Subcutaneous abdominal adipose tissue (tissue), 5 donors: ENCODE data around the gene PIK3C2G.

Experiments
- H3K27ac ChIP-seq: one replicate; pipeline ENCODE4 v1.7.0; 2013; ENCODE audit warnings: low read depth, mild to moderate bottlenecking, inconsistent platforms, low read length, moderate library complexity
- H3K27me3 ChIP-seq, 5 donors: one replicate each; pipeline ENCODE4 v1.7.0; 2013; ENCODE audit warnings: low read length in 5 of 5, inconsistent platforms in 1 of 5; ENCODE audit not compliant: control insufficient read depth in 5 of 5, insufficient read depth in 4 of 5
- H3K36me3 ChIP-seq, 5 donors: one replicate each; pipeline ENCODE4 v1.7.0; 2013; ENCODE audit warnings: low read length in 5 of 5; ENCODE audit not compliant: control insufficient read depth in 5 of 5, insufficient read depth in 5 of 5
- H3K4me1 ChIP-seq, 5 donors: one replicate each; pipeline ENCODE4 v1.7.0; 2013; ENCODE audit warnings: low read length in 5 of 5, mild to moderate bottlenecking in 3 of 5, moderate library complexity in 1 of 5; ENCODE audit not compliant: control insufficient read depth in 5 of 5, insufficient read depth in 5 of 5
- H3K4me3 ChIP-seq, 5 donors: one replicate each; pipeline ENCODE4 v1.7.0; 2013; ENCODE audit warnings: low read length in 5 of 5, low read depth in 1 of 5
- H3K9ac ChIP-seq, 5 donors: one replicate each; pipeline ENCODE4 v1.7.0; 2013; ENCODE audit warnings: low read length in 5 of 5, mild to moderate bottlenecking in 4 of 5, moderate library complexity in 3 of 5
- H3K9me3 ChIP-seq, 5 donors: one replicate each; pipeline ENCODE4 v1.7.0; 2013; ENCODE audit warnings: low read length in 5 of 5; ENCODE audit not compliant: control insufficient read depth in 5 of 5
- donor health status: healthy.
- donor health status: healthy.
- donor health status: healthy.
- donor health status: healthy.
- donor health status: healthy.

PIK3C2G gene

DNA sequence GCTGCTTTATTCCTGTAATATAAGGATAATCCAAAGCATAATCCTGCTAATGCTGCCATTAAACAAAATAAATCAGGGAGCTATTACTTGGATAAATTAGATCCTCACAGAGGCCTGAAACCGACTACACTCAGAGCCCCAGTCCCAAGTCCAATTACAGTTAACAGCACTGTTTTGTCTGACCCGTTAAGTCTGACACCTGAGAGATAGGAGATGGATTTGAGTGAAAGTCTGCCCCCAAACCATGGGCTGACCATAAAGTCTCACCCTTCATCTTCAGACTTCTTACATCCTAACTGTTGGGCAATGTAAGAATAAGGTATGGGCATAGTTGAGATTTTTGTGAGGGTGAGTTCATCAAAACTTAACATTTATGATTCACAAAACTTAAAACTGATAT, 294.8 kb downstream of the PIK3C2G start:
- no peak overlapping the region for H3K9ac ChIP-seq
- H3K36me3 ChIP-seq = no peaks in the 10 kb centered on the region
- no peak overlapping the region for H3K27ac ChIP-seq
- H3K4me3 ChIP-seq = no peak overlapping the region
- no peaks in the 10 kb centered on the region for H3K27me3 ChIP-seq
- no peaks in the 10 kb centered on the region for H3K9me3 ChIP-seq
- H3K4me1 ChIP-seq = peaks cover 0 to 8% (median 0%) of the 10 kb centered on the region in 5 donors

DNA sequence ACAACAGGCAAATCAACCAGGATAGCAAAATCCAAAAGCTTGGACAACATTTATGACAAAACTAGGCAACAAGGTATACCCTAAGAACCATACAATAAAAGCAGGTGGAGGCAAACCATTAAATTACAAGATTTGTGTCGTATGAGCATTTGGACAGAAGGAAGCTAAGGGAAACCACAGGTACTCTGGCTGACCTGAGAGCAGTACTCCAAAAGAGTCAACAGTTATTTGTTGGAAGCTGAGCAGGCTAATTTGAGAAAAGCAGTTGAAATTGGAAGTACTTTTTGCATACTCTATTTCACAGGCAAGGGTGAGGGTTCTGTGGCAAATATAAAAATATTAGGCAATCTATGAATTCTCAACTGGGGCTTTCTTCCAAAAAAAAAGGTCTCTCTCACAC, 297.9 kb downstream of the PIK3C2G start:
- Histone ChIP-seq H3K9me3 (no peaks in the 10 kb centered on the region), H3K4me3 (no peak overlapping the region), H3K36me3 (no peaks in the 10 kb centered on the region), H3K9ac (no peak overlapping the region), H3K4me1 (peaks cover 0 to 4% (median 0%) of the 10 kb centered on the region in 5 donors), H3K27me3 (no peaks in the 10 kb centered on the region), H3K27ac (no peak overlapping the region)

DNA sequence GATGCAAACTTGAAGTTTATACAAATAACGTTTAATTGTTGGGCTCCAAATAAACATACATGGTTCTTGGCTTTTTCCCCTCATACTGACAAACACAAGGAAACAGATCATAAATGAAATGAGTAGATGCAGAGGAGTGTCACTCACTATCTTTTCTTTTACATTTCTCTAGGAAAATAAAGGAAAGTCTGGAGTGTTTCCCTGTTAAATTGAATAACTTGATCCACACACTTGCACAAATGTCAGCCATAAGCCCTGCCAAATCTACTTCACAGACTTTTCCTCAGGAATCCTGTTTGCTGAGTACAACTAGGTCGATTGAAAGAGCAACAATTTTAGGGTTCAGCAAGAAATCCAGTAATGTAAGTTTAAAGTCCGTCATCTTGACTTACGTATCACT, 301.2 kb downstream of the PIK3C2G start:
- Histone ChIP-seq H3K27me3 (no peaks in the 10 kb centered on the region), H3K9ac (no peak overlapping the region), H3K4me3 (no peak overlapping the region), H3K9me3 (no peaks in the 10 kb centered on the region), H3K4me1 (peaks cover 0 to 4% (median 0%) of the 10 kb centered on the region in 5 donors), H3K27ac (no peak overlapping the region), H3K36me3 (no peaks in the 10 kb centered on the region)

DNA sequence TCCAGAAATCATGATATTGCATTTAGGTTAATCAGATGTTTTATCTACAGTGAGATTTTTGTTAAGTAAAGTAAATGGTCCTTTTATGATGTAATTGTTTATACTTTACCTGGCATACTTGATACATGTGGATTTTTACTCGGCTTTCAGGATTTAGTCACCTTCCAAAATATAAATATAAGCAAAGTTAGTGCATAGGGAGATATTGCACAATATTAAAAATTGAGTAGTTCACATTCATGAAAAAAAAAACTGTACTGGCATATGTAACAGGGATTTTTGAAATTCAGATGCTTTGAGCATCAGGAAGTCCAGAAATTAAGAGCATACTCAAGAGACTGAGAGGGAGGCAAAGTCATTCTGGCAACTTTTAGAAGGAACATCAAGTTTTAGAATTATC, 303.0 kb downstream of the PIK3C2G start:
- Histone ChIP-seq H3K36me3 (no peaks in the 10 kb centered on the region), H3K27ac (no peak overlapping the region), H3K4me1 (peaks cover 0 to 3% (median 0%) of the 10 kb centered on the region in 5 donors)

DNA sequence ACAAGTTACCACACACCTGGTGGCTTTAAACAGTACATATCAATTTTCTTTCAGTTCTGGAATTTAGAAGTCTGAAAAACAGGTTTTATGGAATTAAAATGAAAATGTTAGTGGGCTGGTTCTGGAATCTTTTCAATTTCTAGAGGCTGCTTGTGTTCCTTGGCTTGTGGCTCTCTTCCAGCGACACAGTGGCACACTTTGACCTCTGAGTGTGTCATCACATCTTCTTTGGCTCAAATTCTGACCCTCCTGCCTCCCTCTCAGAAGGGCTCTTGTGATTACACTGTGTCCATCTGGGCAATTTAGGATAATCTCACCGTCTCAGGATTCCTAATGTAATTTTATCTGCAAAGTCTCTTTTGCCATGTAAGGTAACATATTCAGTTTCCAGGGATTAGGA, 306.5 kb downstream of the PIK3C2G start:
- Histone ChIP-seq H3K27me3 (no peaks in the 10 kb centered on the region), H3K4me3 (no peak overlapping the region), H3K27ac (no peak overlapping the region), H3K9ac (no peak overlapping the region), H3K36me3 (no peaks in the 10 kb centered on the region), H3K4me1 (peaks cover 0 to 2% (median 0%) of the 10 kb centered on the region in 5 donors), H3K9me3 (no peaks in the 10 kb centered on the region)

More for the DNA sequence above, 303.0 kb downstream of the PIK3C2G start:
- Histone ChIP-seq H3K27me3 (no peaks in the 10 kb centered on the region), H3K9me3 (no peaks in the 10 kb centered on the region), H3K4me3 (no peak overlapping the region), H3K9ac (no peak overlapping the region)

DNA sequence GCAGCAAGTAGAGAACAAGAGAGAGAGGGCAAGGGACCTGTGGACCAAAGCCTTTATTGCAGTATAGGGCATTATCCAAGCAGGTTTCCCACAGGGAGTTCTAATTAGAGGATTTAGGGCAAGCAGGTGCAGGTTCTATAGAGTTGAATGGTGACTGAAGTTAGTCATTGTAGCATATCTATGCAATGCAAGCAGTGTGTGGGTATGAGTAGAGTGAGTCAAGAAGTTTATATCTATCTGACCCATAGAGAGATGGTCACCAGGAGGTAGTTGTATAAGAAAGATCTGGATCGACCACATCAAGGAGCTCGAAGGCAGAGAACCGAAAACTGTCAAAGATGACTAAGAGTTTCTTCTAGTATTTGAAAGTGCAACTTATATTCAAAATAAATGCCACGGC, 309.2 kb downstream of the PIK3C2G start:
- H3K27me3 ChIP-seq = no peaks in the 10 kb centered on the region
- H3K27ac ChIP-seq = no peak overlapping the region
- no peak overlapping the region for H3K4me3 ChIP-seq
- peaks cover 0 to 6% (median 0%) of the 10 kb centered on the region in 5 donors for H3K9me3 ChIP-seq
- no peak overlapping the region for H3K9ac ChIP-seq
- peaks cover 0 to 2% (median 0%) of the 10 kb centered on the region in 5 donors for H3K4me1 ChIP-seq
- no peaks in the 10 kb centered on the region for H3K36me3 ChIP-seq

DNA sequence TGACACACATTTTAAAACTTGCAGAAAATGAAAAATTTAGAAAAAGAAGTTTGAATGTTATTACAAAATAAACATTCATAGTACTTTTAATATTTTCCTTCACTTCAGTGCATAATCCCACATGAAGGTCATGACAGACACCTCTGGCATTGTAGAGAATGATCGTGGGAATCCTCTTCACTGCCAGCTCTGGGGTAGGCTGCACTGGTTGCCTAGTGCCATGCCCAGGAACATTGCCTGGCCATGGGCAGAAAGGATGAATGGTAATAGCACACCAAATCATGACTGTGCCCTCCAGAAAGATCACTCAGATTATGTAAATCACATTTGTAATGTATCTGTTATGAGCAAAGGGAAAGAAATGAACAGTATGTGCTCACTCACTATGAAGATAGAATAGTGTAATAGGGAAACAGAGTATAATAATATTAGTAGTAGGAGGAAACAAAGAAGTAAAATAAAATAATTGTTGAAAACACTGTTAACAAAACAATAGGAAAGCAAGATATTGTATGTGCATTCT, 314.8 kb downstream of the PIK3C2G start:
- no peaks in the 10 kb centered on the region for H3K4me1 ChIP-seq
- no peaks in the 10 kb centered on the region for H3K27me3 ChIP-seq
- H3K4me3 ChIP-seq = no peak overlapping the region
- H3K9me3 ChIP-seq = peaks cover 0 to 6% (median 0%) of the 10 kb centered on the region in 5 donors
- H3K9ac ChIP-seq = no peak overlapping the region
- no peak overlapping the region for H3K27ac ChIP-seq
- H3K36me3 ChIP-seq = no peaks in the 10 kb centered on the region

DNA sequence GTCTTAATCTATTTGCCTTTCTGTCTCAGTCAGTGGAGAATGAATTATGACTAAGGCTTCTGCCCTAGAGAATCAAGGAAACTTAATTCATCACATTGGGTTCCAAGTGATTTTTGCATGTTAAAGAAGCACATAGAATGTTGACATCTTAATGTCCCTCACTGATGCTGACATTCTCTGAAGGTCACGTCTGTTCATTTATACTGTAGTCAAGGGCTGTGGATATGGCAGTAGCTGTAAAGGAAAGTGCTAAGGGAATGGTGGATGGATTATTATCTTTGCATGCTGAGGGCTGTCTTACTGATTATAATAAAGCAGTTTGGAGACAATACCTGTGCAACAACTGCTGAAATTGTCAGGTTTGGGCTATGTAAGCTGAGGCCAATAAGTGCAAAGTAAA, 315.3 kb downstream of the PIK3C2G start:
- Histone ChIP-seq H3K9me3 (peaks cover 0 to 6% (median 0%) of the 10 kb centered on the region in 5 donors), H3K9ac (no peak overlapping the region), H3K27me3 (no peaks in the 10 kb centered on the region), H3K36me3 (no peaks in the 10 kb centered on the region), H3K4me3 (no peak overlapping the region), H3K27ac (no peak overlapping the region), H3K4me1 (no peaks in the 10 kb centered on the region)

DNA sequence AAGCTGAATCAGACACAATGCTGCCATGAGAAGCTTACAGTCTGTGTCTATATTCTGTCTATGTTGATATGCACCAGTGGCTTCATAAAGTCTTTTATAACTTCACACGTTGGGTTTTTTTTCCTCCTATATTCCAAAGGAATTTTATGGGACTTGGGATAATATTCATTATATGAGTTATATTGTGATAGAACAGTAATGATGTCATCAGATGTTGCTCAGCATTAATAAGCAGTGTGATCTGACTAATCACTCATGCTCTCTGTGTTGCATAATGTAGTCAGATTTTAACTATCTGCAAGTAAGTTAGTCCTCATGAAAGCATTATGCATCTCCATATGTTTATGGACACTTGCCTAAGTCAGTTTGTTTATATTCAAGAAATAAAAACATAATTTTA, 316.9 kb downstream of the PIK3C2G start:
- H3K27me3 ChIP-seq = no peaks in the 10 kb centered on the region
- no peak overlapping the region for H3K27ac ChIP-seq
- no peaks in the 10 kb centered on the region for H3K4me1 ChIP-seq
- H3K4me3 ChIP-seq = no peak overlapping the region
- H3K9ac ChIP-seq = no peak overlapping the region
- H3K9me3 ChIP-seq = peaks cover 0 to 4% (median 1%) of the 10 kb centered on the region in 5 donors
- H3K36me3 ChIP-seq = no peaks in the 10 kb centered on the region

DNA sequence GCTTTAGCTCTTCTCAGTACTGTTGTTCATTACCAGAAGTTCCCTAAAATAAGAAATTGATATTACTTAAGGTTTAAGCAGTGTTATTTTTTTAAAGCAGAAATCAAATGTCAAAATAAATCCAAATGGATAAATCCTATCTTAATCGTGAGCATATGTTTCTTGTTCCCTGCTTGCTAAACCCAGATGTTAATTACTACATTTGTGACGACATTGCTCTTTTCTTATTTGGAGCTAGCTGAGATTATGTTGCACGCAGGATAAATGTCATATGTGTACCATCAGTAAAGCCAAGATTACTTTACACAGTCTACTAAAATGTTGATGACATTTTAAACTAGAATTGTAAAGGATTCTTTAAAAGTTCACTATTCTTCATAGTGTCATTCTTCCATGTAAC, 319.0 kb downstream of the PIK3C2G start:
- Histone ChIP-seq H3K36me3 (no peaks in the 10 kb centered on the region), H3K27me3 (no peaks in the 10 kb centered on the region), H3K27ac (no peak overlapping the region), H3K4me3 (no peak overlapping the region), H3K9me3 (peaks cover 3 to 10% (median 5%) of the 10 kb centered on the region in 5 donors), H3K4me1 (no peaks in the 10 kb centered on the region), H3K9ac (no peak overlapping the region)

DNA sequence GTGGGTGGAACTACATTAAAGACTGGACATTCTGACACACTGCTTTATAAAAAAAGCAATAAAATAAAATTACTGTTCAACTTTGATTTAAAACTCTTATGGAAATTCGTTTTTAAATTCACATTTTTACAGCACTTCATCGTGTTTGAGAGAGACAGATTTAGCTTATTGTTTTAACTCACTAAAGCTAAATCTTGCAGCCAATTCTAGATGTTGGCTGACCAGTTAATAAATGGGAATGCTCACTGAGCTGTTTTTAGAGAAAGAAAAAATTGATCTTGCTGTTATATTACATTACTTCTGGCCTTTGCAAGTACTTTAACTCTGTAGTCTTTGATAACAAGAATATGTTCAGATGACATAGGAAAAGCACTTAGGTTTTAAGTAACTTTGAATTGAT, 319.4 kb downstream of the PIK3C2G start:
- H3K4me3 ChIP-seq = no peak overlapping the region
- peaks cover 3 to 11% (median 5%) of the 10 kb centered on the region in 5 donors for H3K9me3 ChIP-seq
- no peak overlapping the region for H3K27ac ChIP-seq
- H3K4me1 ChIP-seq = no peaks in the 10 kb centered on the region
- H3K27me3 ChIP-seq = no peaks in the 10 kb centered on the region
- no peak overlapping the region for H3K9ac ChIP-seq
- no peaks in the 10 kb centered on the region for H3K36me3 ChIP-seq
